Measurements from ENCODE around the gene IMMP2L. TPM values are rescaled to one million over a fixed set of nuclear protein-coding genes. Genes with fewer than 3 reads are reported as not detected.

The IMMP2L gene
- total RNA-seq, 1 donor = 8.2 TPM

DNA sequence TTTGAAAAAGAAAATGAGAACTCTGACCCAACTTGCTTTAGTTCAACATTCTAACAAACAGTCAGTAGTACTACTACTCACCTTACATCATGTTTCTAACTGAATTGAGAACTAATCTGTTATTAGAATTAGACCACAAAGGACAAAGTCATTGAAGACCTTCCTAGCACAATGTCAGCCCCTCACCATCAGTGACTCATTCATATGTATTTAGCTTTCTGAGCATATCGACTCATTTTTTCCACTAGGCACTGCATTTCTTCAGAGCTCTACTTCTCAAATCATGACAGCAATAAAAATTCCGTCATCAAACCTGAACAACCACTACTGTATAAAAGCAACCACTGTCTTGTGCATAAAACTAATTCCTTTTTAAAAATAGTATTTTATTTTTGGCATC is 475.8 kb downstream of the IMMP2L start:
- no peak for DNase-seq (ENCODE audit: low read depth)
- no peak for TF ChIP-seq CTCF (IDR thresholded peaks at IDR 0.05; ENCODE audit: insufficient read depth, low read depth, low read length)
- H3K4me3 ChIP-seq (ENCODE audit: low read depth, low read length) = no peak overlapping the region

- DNase-seq (ENCODE audit: low read depth) = no peak
- H3K4me3 ChIP-seq (ENCODE audit: low read depth, low read length) = no peak overlapping the region
- no peak for TF ChIP-seq CTCF (IDR thresholded peaks at IDR 0.05; ENCODE audit: insufficient read depth, low read depth, low read length)
Observed at GRCh38 chr7:111085356-111085755, 476.9 kb downstream of the IMMP2L start.

- no peak overlapping the region for H3K4me3 ChIP-seq (ENCODE audit: low read depth, low read length)
- TF ChIP-seq CTCF (IDR thresholded peaks at IDR 0.05; ENCODE audit: insufficient read depth, low read depth, low read length) = no peak
- DNase-seq (ENCODE audit: low read depth) = no peak
Observed at GRCh38 chr7:111083413-111083812, 478.9 kb downstream of the IMMP2L start.

- H3K4me3 ChIP-seq (ENCODE audit: low read depth, low read length) = no peak overlapping the region
- no peak for TF ChIP-seq CTCF (IDR thresholded peaks at IDR 0.05; ENCODE audit: insufficient read depth, low read depth, low read length)
Observed at GRCh38 chr7:111082351-111082750, 479.9 kb downstream of the IMMP2L start.

DNA sequence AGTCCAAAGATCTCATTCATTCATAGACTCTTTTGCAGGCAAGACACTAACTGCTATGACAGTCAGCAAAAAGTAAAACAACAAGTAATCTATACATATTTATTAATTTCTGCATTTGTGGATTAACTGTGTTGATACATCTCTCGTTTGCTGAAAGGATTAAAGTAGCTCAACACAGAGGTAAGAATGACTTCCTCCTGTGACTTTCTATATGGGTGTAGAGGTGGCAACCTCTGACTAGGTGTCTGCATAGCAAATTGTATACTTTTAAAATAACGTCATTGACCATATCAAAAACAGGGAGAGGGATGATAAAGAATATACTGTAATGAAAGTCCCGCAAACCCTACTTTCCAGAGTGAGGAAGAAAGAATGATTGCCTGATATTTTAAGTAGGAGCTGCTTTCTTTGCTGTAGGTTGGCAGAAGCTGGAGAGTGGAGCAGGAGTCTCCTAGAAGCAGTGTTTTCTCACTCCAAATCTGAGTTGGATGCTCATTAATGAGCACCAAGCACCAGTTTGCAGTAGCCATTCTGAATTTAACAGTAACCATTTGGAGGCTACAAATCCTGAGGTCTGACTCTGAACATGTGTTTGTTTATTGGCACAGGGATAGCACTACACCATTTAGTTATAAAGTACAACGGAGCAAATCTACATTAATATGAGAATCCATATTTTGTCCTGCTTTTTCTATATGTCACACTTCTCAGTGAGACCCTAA is 480.6 kb downstream of the IMMP2L start:
- DNase-seq (ENCODE audit: low read depth) = no peak
- no peak for TF ChIP-seq CTCF (IDR thresholded peaks at IDR 0.05; ENCODE audit: insufficient read depth, low read depth, low read length)
- no peak overlapping the region for H3K4me3 ChIP-seq (ENCODE audit: low read depth, low read length)

More at GRCh38 chr7:111082351-111082750, 479.9 kb downstream of the IMMP2L start:
- no peak for DNase-seq (ENCODE audit: low read depth)

GRCh38 chr7:111080495-111081105 is 481.7 kb downstream of the IMMP2L start:
- no peak for DNase-seq (ENCODE audit: low read depth)
- no peak overlapping the region for H3K4me3 ChIP-seq (ENCODE audit: low read depth, low read length)
- TF ChIP-seq CTCF (IDR thresholded peaks at IDR 0.05; ENCODE audit: insufficient read depth, low read depth, low read length) = no peak

All from fibroblast of villous mesenchyme (primary cell).